Stimulated activated CD4-positive, alpha-beta T cell treated with anti-CD3 and anti-CD28 coated beads, Interleukin-1b, Interleukin-23, amount 100 ng/mL, for 1 hour (primary cell): ENCODE measurements around the gene BAZ1B.
A peak's percentile ranks its signal among the peaks of the same experiment; 100 is the strongest.
"Not testable (repeated sequence)": the region's sequence is repeated elsewhere in the genome, so short reads cannot be mapped to it uniquely, and the experiment has no call there.

Experiments
- DNase-seq, 2 donors: peaks; one replicate each; pipeline ENCODE4 v3.0.0-alpha.2; 2020; ENCODE audit warnings: low read depth in 2 of 2

Gene BAZ1B, protein sequence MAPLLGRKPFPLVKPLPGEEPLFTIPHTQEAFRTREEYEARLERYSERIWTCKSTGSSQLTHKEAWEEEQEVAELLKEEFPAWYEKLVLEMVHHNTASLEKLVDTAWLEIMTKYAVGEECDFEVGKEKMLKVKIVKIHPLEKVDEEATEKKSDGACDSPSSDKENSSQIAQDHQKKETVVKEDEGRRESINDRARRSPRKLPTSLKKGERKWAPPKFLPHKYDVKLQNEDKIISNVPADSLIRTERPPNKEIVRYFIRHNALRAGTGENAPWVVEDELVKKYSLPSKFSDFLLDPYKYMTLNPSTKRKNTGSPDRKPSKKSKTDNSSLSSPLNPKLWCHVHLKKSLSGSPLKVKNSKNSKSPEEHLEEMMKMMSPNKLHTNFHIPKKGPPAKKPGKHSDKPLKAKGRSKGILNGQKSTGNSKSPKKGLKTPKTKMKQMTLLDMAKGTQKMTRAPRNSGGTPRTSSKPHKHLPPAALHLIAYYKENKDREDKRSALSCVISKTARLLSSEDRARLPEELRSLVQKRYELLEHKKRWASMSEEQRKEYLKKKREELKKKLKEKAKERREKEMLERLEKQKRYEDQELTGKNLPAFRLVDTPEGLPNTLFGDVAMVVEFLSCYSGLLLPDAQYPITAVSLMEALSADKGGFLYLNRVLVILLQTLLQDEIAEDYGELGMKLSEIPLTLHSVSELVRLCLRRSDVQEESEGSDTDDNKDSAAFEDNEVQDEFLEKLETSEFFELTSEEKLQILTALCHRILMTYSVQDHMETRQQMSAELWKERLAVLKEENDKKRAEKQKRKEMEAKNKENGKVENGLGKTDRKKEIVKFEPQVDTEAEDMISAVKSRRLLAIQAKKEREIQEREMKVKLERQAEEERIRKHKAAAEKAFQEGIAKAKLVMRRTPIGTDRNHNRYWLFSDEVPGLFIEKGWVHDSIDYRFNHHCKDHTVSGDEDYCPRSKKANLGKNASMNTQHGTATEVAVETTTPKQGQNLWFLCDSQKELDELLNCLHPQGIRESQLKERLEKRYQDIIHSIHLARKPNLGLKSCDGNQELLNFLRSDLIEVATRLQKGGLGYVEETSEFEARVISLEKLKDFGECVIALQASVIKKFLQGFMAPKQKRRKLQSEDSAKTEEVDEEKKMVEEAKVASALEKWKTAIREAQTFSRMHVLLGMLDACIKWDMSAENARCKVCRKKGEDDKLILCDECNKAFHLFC (N-terminal part only)

DNA sequence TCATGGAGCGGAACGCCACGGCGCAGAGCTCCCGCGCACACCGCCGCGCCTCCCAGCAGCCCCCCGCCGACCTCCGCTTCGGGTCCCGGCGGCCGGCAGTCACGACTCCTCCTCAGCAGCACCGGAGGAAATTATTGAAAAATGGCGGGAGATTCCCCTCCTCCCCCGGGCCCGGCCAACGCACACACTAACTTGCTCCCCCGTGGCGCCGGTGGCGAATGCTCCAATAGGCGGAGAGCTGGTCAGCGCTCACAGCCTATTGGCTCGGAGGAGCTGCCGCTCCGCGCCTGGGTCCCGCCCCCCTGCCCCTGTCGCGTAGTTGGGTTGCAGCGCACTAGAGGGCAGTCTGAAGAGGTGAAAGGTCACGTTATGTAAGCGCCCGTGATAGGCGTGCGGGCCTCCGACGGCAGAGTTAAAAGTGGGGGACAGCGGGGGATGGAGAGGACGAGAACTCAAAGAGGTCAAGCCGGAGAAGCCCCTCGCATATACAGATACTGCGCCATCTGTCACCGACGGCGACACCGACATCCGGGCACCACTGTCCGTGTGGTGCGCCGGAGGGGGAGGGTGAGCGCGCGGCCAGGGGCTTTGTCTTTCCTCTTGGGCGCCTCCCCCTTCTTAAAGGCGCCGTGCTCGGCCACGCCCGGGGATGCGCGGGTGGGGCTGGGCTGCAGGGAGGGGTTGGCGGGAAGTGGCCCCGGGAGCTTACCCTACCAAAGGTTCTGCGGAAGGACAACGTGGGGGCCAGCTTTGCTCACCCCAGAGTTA lies at the start of gene BAZ1B:
BAZ1B (minus strand) TSS at position 189 of the 768 bp plus-strand sequence. CDS start 360 bp downstream, outside the sequence.
- peak; percentile 92 to 94 for DNase-seq

- DNase-seq = no peak
Observed at GRCh38 chr7:73570977-73571376, 48.9 kb upstream of the BAZ1B start.

- no peak for DNase-seq
Observed at GRCh38 chr7:73570521-73570920, 48.4 kb upstream of the BAZ1B start.

DNA sequence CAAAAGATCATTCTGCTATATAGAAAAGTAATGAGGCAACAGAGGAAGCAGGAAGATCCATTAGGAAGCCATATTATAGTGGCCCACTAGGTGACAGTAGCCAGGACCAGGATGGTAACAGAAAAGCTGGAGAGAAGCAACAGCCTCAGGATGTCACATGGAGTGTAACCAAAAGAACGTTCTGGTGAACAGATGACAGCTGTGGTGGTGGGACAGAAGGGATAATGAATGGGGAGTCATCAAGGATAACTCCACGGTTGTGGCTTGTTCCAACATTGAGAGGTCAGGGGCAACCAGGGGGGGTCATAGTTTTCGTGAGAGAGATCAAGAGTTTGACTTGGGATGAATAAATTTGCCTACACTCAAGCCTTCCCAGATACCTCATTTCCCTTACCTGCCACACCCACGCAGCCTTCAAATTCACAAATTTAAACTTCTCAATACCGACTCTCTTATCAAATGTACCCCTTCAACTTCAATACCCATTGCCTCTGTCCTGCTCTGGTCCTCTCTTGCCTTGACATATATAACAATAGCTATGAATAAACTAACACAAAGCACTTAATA lies 47.0 kb upstream of the BAZ1B start:
- DNase-seq = no peak

DNA sequence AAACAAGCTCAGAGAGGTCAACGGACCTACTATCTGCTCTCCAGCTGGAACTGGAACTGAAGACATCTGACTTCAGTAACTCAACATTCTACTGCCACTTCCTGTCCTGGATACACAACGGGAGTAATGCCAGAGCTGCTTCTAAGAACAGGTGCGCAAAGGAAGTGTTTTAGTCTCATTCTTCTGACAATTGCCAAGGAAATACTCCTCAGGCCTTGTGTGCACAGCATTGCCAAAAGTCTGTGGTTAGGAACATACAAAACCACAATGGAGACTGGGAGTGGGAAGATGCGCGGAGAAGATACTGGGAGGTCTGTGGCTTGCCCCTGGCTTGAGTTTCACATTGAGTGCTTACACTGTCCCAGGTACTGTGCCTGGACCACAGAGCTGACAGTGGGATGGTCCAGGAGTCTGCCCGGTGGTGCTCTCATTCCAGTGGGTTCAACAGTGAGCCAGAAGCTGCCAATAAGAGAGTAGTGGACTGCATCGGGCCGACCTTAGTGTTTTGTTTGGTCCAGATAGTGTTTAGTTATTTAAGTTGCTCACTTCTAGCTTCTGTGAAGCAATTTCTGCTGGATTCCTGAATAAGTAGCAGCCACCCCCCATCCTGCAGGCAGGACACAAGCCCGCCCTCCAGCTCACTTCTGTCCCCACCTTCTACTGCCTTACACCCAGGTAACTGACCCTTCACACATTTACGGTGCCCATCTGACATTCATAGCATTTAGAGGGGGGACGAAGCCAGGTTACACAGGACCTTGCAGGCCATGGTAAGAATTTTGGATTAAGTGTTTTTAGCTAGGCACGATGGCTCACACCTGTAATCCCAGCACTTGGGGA lies 46.0 kb upstream of the BAZ1B start:
- DNase-seq = no peak

GRCh38 chr7:73567140-73567539 lies 45.0 kb upstream of the BAZ1B start:
- no peak for DNase-seq

DNA sequence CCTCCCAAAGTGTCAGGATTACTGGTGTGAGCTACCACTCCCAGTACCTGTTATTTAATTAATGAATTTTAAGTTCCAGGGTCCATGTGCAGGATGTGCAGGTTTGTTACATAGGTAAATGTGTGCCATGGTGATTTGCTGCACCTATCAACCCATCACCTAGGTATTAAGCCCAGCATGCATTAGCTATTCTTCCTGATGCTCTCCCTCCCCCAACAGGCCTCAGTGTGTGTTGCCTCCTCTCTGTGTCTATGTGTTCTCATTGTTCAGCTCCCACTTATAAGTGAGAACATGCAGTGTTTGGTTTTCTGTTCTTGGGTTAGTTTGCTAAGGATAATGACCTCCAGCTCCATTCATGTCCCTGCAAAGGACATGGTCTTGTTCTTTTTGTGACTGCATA lies 44.3 kb upstream of the BAZ1B start:
- not testable (repeated sequence) for DNase-seq

DNA sequence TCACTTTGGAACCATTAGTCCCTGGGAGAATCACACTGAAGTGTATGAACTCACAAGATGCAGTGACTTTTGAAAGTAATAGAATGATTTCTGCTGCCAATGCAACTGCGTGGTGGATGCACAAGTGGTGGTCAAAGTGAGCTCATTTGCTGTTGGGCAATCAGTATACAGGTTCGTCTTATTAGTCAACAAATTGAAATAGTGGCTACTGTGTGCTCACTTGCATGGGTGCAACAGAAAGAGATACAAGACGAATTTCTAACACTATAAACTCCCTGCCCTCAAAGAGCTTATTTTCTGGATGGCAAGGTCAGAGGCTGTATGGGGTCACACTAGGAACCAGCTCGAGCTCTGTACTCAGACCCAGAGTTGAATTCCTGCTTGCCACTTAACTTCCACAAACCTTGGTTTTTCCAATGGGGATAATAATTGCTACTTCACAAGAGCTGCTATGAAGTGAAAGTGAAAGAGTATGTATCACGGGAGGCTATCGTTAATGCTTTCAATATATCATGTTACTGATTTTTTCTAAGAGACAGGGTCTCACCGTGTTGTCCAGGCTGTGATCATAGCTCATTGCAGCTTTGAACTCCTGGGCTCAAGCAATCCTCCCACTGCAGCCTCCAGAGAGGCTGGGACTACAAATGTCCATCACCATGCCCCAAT lies 43.7 kb upstream of the BAZ1B start:
- DNase-seq = no peak

- no peak for DNase-seq
Observed at GRCh38 chr7:73560109-73560835, 38.2 kb upstream of the BAZ1B start.

GRCh38 chr7:73557397-73558257 lies 35.5 kb upstream of the BAZ1B start, which contains the start of gene BCL7B:
Gene BCL7B (minus strand): TSS chr7:73557690. CDS start chr7:73557578, 112 bp downstream.
- DNase-seq = peak; percentile 48 to 56

- peak; percentile 78 for DNase-seq
Observed at GRCh38 chr7:73557108-73557396, 35.0 kb upstream of the BAZ1B start.

DNA sequence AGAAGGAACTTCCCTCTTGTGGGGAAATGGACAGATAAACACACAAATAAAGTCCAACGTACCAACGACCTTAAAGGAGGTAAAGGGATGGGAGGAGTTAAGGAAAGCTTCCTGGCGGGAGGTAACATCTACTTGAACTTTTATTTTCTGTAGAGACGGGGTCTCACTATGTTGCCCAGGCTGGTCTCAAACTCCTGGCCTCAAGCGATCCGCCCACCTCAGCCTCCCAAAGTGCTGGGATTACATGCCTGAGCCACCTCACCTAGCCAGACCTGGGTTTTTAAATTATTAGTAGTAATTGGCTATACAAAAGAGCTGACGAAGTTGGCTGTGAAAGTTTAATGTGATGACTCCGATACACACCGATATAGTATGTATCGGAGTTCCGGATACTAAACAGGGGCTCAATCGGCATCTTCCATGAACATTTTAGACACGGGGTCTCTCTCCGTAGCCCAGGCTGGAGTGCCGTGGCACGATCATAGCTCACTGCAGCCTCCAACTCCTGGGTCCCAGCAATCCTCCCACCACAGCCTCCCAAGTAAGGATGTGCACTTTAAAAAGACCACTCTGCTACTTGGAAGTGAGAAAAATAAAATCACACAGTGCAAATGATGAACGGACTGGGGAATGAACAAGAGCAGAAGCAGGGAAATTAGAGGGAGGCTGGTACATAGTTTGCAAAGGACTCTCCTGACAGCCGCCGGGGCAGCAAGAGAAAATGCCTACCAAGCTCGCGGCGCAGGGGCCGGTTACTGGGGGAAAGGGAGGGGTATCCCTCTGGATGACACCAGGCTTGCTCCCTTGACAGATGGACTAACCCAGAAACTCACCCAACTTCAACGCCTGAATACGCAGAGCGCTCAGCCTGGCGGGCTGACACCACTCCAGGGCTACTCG lies 34.4 kb upstream of the BAZ1B start:
- no peak for DNase-seq

DNA sequence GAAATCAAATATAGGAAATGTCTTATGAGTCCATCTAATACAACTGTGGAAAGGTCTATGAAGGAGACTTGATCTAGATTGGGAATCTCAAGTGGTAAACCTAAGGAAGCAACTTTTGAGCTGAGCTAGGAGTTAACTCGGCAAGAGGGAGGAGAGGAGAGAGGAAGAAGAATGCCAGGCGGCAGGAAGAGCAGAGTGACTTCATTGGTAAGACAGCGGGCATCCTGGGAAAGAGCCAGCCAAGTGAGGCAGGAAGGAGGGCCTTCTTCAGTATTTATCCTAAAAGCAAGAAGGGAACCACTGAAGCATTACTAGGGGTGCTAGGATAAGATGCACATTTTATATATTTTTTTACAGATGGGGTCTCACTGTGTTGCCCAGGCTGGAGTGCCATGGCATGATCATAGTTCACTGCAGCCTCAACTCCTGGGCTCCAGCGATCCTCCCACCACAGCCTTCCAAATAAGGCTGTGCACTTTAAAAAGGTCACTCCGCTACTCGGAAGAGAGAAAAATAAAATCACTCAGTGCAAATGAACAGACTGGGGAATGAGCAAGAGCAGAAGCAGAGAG lies 33.4 kb upstream of the BAZ1B start:
- DNase-seq = no peak

DNA sequence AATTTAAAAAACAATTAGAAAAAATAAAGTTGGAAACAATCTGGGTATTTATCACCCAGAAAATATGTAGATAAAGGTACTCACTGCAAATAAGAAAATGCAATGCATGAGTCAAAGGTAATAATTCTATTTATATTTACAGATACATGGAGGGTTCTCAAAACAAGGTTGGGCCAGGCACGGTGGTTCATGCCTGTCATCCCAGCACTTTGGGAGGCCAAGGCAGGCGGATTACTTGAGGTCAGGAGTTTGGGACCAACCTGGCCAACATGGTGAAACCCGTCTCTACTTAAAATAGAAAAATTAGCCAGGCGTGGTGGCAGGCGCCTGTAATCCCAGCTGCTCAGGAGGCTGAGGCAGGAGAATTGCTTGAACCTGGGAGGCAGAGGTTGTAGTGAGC lies 28.0 kb upstream of the BAZ1B start:
- DNase-seq = not testable (repeated sequence)

DNA sequence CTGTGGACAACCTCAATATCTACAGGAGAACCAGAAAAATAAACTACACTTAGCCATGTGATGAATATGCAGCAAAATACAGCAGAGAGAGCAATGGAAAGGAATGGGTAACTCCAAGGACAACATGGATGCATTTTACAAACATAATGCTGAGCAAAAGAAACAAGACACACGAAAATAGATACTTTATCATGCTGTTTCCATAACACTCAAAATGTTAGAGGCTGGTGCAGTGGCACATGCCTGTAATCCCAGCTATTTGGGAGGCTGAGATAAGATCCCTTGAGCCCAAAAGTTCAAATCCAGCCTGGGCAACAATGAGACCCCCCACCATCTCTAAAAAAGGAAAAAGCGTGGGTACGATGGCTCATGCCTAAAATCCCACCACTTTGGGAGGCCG lies 27.1 kb upstream of the BAZ1B start:
- DNase-seq = no peak

- no peak for DNase-seq
Observed at GRCh38 chr7:73547841-73548240, 25.7 kb upstream of the BAZ1B start.

DNA sequence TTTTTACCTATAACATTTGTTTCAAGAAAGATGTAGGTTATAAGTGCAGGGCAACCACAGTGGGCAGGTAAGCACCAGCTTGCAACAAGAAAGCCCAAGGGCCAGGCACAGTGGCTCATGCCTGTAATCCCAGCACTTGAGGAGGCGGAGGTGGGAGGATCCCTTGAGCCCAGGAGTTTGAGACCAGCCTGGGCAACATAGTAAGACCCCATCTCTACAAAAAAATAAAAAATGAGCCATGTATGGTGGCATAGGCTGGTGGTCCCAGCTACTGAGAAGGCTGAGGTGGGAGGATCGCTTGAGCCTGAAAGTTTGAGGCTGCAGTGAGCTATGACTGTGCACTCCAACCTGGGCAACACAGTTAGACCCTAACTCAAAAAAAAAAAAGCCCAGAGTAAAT lies 22.6 kb upstream of the BAZ1B start:
- DNase-seq = no peak
